H1 (cell line): Measurements from ENCODE around the gene KCNMB1. TPM values are rescaled to one million over a fixed set of nuclear protein-coding genes. Genes with fewer than 3 reads are reported as not detected.

Source experiments
- CHD2 ChIP-seq: IDR thresholded peaks from 2 replicates; pipeline ENCODE4 v1.6.1; 2012; ENCODE audit warnings: low read length, improper control_type of control experiment
- CREB1 ChIP-seq: IDR thresholded peaks from 2 replicates; pipeline ENCODE4 v1.6.1; 2012; ENCODE audit warnings: inconsistent platforms
- TAF1 ChIP-seq: IDR thresholded peaks from 2 replicates; pipeline ENCODE4 v1.6.1; 2011; ENCODE audit warnings: mild to moderate bottlenecking, low read depth, low read length
- polyA plus RNA-seq, 7 experiments: library from polyadenylated mRNA; depleted of rRNA in 3 of 7; stranded (reverse) in 5 of 7; unstranded in 2 of 7; fragments of >200 nt in 5 of 7; fragments of 200-250 nt in 2 of 7; gene quantifications; 1 replicate in 5 of 7; 2 replicates in 1 of 7; 4 replicates in 1 of 7; pipeline versions ENCODE4 v1.2.1 to v1.2.3, GENCODE V29; 2011 to 2013; ENCODE audit warnings: missing spikeins in 2 of 7, mixed read lengths in 2 of 7
- total RNA-seq: library from RNA; stranded (reverse); fragmentation: NEBNext Ultra II Directional; extraction: Animal tissue kit (Norgen Biotek cat#: 25700); gene quantifications from 2 replicates; pipeline ENCODE4 v1.2.1, GENCODE V29; 2021

The KCNMB1 gene
- total and polyA plus RNA-seq, 2 of the 8 experiments (the other 6 are each of a cell fraction or from before 2014, with no cell fraction given): 0.08 to 0.19 TPM

- TF ChIP-seq CREB1: no peak; the same call in 1 of the 2 replicates
- TF ChIP-seq CHD2: no peak
- TF ChIP-seq TAF1: no peak
- TF ChIP-seq, all 59 proteins: peak for 7
These were observed 7.9 kb upstream of the KCNMB1 start (continued) for GRCh38 chr5:170397059-170397458.
